Measurements from ENCODE around the gene TNK1. TPM values are rescaled to one million over a fixed set of nuclear protein-coding genes. Genes with fewer than 3 reads are reported as not detected.

The TNK1 gene
- total RNA-seq, 1 donor from 2014 or later = 4.0 TPM

GRCh38 chr17:7410634-7411426 lies 29.9 kb downstream of the TNK1 start:
- H3K36me3 Mint-ChIP-seq (ENCODE audit: low read depth) = no peaks in the 10 kb centered on the region
- no peak for DNase-seq (ENCODE audit: low spot score)
- H3K27me3 Mint-ChIP-seq (ENCODE audit: low read depth) = peaks cover 15% of the 10 kb centered on the region
- H3K4me1 Mint-ChIP-seq (ENCODE audit: low read depth) = peaks cover 2% of the 10 kb centered on the region
- intact Hi-C loops (cut with micrococcal nuclease) = no loop called here
- H3K27ac Mint-ChIP-seq = no peak overlapping the region
- H3K4me3 Mint-ChIP-seq (ENCODE audit: low read depth) = no peak overlapping the region
- H3K9me3 Mint-ChIP-seq = no peaks in the 10 kb centered on the region

- H3K4me1 Mint-ChIP-seq (ENCODE audit: low read depth) = no peaks in the 10 kb centered on the region
- H3K27ac Mint-ChIP-seq = no peak overlapping the region
- intact Hi-C loops (cut with micrococcal nuclease) = no loop called here
- no peaks in the 10 kb centered on the region for H3K36me3 Mint-ChIP-seq (ENCODE audit: low read depth)
- peaks cover 10% of the 10 kb centered on the region for H3K27me3 Mint-ChIP-seq (ENCODE audit: low read depth)
- no peaks in the 10 kb centered on the region for H3K9me3 Mint-ChIP-seq
- no peak overlapping the region for H3K4me3 Mint-ChIP-seq (ENCODE audit: low read depth)
- no peak for DNase-seq (ENCODE audit: low spot score)
Observed at GRCh38 chr17:7411427-7411750, 30.5 kb downstream of the TNK1 start.

- intact Hi-C loops (cut with micrococcal nuclease) = no loop called here
Observed at GRCh38 chr17:7413346-7413985, 32.6 kb downstream of the TNK1 start.

GRCh38 chr17:7414837-7415236 lies 33.9 kb downstream of the TNK1 start:
- no peak overlapping the region for H3K4me3 Mint-ChIP-seq (ENCODE audit: low read depth)
- H3K27me3 Mint-ChIP-seq (ENCODE audit: low read depth) = no peaks in the 10 kb centered on the region
- intact Hi-C loops (cut with micrococcal nuclease) = no loop called here
- no peaks in the 10 kb centered on the region for H3K9me3 Mint-ChIP-seq
- DNase-seq (ENCODE audit: low spot score) = no peak
- no peaks in the 10 kb centered on the region for H3K36me3 Mint-ChIP-seq (ENCODE audit: low read depth)
- no peaks in the 10 kb centered on the region for H3K4me1 Mint-ChIP-seq (ENCODE audit: low read depth)
- no peak overlapping the region for H3K27ac Mint-ChIP-seq

More at GRCh38 chr17:7413346-7413985, 32.6 kb downstream of the TNK1 start:
- no peak for DNase-seq (ENCODE audit: low spot score)
- no peaks in the 10 kb centered on the region for H3K9me3 Mint-ChIP-seq
- H3K4me1 Mint-ChIP-seq (ENCODE audit: low read depth) = no peaks in the 10 kb centered on the region
- H3K27ac Mint-ChIP-seq = peak overlapping the region; percentile 25
- H3K4me3 Mint-ChIP-seq (ENCODE audit: low read depth) = no peak overlapping the region
- peaks cover 8% of the 10 kb centered on the region for H3K27me3 Mint-ChIP-seq (ENCODE audit: low read depth)
- no peaks in the 10 kb centered on the region for H3K36me3 Mint-ChIP-seq (ENCODE audit: low read depth)

- no peak overlapping the region for H3K4me3 Mint-ChIP-seq (ENCODE audit: low read depth)
- no peaks in the 10 kb centered on the region for H3K27me3 Mint-ChIP-seq (ENCODE audit: low read depth)
- no peak overlapping the region for H3K27ac Mint-ChIP-seq
- H3K4me1 Mint-ChIP-seq (ENCODE audit: low read depth) = no peaks in the 10 kb centered on the region
- intact Hi-C loops (cut with micrococcal nuclease) = no loop called here
- no peaks in the 10 kb centered on the region for H3K9me3 Mint-ChIP-seq
- DNase-seq (ENCODE audit: low spot score) = no peak
- H3K36me3 Mint-ChIP-seq (ENCODE audit: low read depth) = no peaks in the 10 kb centered on the region
Observed at GRCh38 chr17:7415784-7416183, 34.9 kb downstream of the TNK1 start.

GRCh38 chr17:7416323-7416722 lies 35.4 kb downstream of the TNK1 start:
- intact Hi-C loops (cut with micrococcal nuclease) = no loop called here
- Mint-ChIP-seq H3K36me3 (ENCODE audit: low read depth) (no peaks in the 10 kb centered on the region), H3K27me3 (ENCODE audit: low read depth) (no peaks in the 10 kb centered on the region), H3K27ac (no peak overlapping the region), H3K4me1 (ENCODE audit: low read depth) (no peaks in the 10 kb centered on the region), H3K4me3 (ENCODE audit: low read depth) (no peak overlapping the region), H3K9me3 (no peaks in the 10 kb centered on the region)
- no peak for DNase-seq (ENCODE audit: low spot score)

- Mint-ChIP-seq H3K9me3 (no peaks in the 10 kb centered on the region), H3K4me1 (ENCODE audit: low read depth) (no peaks in the 10 kb centered on the region), H3K4me3 (ENCODE audit: low read depth) (no peak overlapping the region), H3K27ac (no peak overlapping the region), H3K36me3 (ENCODE audit: low read depth) (no peaks in the 10 kb centered on the region), H3K27me3 (ENCODE audit: low read depth) (no peaks in the 10 kb centered on the region)
- DNase-seq (ENCODE audit: low spot score) = no peak
- intact Hi-C loops (cut with micrococcal nuclease) = no loop called here
Observed at GRCh38 chr17:7417056-7417655, 36.3 kb downstream of the TNK1 start.

GRCh38 chr17:7418472-7419152 lies 37.7 kb downstream of the TNK1 start:
- no peaks in the 10 kb centered on the region for H3K36me3 Mint-ChIP-seq (ENCODE audit: low read depth)
- H3K27me3 Mint-ChIP-seq (ENCODE audit: low read depth) = no peaks in the 10 kb centered on the region
- H3K9me3 Mint-ChIP-seq = no peaks in the 10 kb centered on the region
- no peak for DNase-seq (ENCODE audit: low spot score)
- no peak overlapping the region for H3K4me3 Mint-ChIP-seq (ENCODE audit: low read depth)
- H3K27ac Mint-ChIP-seq = no peak overlapping the region
- H3K4me1 Mint-ChIP-seq (ENCODE audit: low read depth) = no peaks in the 10 kb centered on the region
- intact Hi-C loops (cut with micrococcal nuclease) = no loop called here

GRCh38 chr17:7419819-7420610 lies 39.1 kb downstream of the TNK1 start, which contains the start of gene SPEM1:
Gene SPEM1, plus strand, starts transcription at chr17:7420324. Its CDS starts 61 bp downstream, at chr17:7420385.
- DNase-seq (ENCODE audit: low spot score) = no peak
- Mint-ChIP-seq H3K27me3 (ENCODE audit: low read depth) (no peaks in the 10 kb centered on the region), H3K36me3 (ENCODE audit: low read depth) (no peaks in the 10 kb centered on the region), H3K4me1 (ENCODE audit: low read depth) (no peaks in the 10 kb centered on the region), H3K9me3 (no peaks in the 10 kb centered on the region), H3K4me3 (ENCODE audit: low read depth) (no peak within 1 kb of the TSS), H3K27ac (no peak within 1 kb of the TSS)
- intact Hi-C loops (cut with micrococcal nuclease) = no loop called here

GRCh38 chr17:7421186-7421585 lies 40.3 kb downstream of the TNK1 start:
- no peak overlapping the region for H3K4me3 Mint-ChIP-seq (ENCODE audit: low read depth)
- no peaks in the 10 kb centered on the region for H3K9me3 Mint-ChIP-seq
- no peak for DNase-seq (ENCODE audit: low spot score)

GRCh38 chr17:7423679-7424078 lies 42.8 kb downstream of the TNK1 start:
- no peaks in the 10 kb centered on the region for H3K9me3 Mint-ChIP-seq
- intact Hi-C loops (cut with micrococcal nuclease) = no loop called here

More at GRCh38 chr17:7421186-7421585, 40.3 kb downstream of the TNK1 start:
- H3K27ac Mint-ChIP-seq = no peak overlapping the region
- H3K4me1 Mint-ChIP-seq (ENCODE audit: low read depth) = no peaks in the 10 kb centered on the region
- H3K36me3 Mint-ChIP-seq (ENCODE audit: low read depth) = no peaks in the 10 kb centered on the region
- intact Hi-C loops (cut with micrococcal nuclease) = no loop called here
- H3K27me3 Mint-ChIP-seq (ENCODE audit: low read depth) = no peaks in the 10 kb centered on the region

GRCh38 chr17:7425316-7425715 lies 44.4 kb downstream of the TNK1 start, which contains the start of gene SPEM2:
Gene SPEM2, plus strand, starts transcription at chr17:7425616. Its CDS starts 73 bp downstream, at chr17:7425689.
- H3K4me3 Mint-ChIP-seq (ENCODE audit: low read depth) = no peak within 1 kb of the TSS
- no peaks in the 10 kb centered on the region for H3K36me3 Mint-ChIP-seq (ENCODE audit: low read depth)
- H3K27ac Mint-ChIP-seq = no peak within 1 kb of the TSS
- no peaks in the 10 kb centered on the region for H3K9me3 Mint-ChIP-seq
- no peaks in the 10 kb centered on the region for H3K4me1 Mint-ChIP-seq (ENCODE audit: low read depth)
- H3K27me3 Mint-ChIP-seq (ENCODE audit: low read depth) = no peaks in the 10 kb centered on the region
- intact Hi-C loops (cut with micrococcal nuclease) = no loop called here
- DNase-seq (ENCODE audit: low spot score) = no peak

More at GRCh38 chr17:7423679-7424078, 42.8 kb downstream of the TNK1 start:
- Mint-ChIP-seq H3K36me3 (ENCODE audit: low read depth) (no peaks in the 10 kb centered on the region), H3K27ac (no peak overlapping the region), H3K4me1 (ENCODE audit: low read depth) (no peaks in the 10 kb centered on the region), H3K4me3 (ENCODE audit: low read depth) (no peak overlapping the region), H3K27me3 (ENCODE audit: low read depth) (no peaks in the 10 kb centered on the region)
- DNase-seq (ENCODE audit: low spot score) = no peak
